Activated naive CD4-positive, alpha-beta T cell treated with anti-CD3 and anti-CD28 coated beads, Interleukin-2, amount 10 ng/mL, durations not matched to agents 7 days and 5 days (primary cell): Measurements from ENCODE around the gene FCHO1.

ENCODE experiments used
- CTCF ChIA-PET: fragments of 350-600 bp; sonication (Branson Sonifier 250); formaldehyde crosslinking; loops from one replicate; lab custom pipeline; 2021; ENCODE audit warnings: antibody characterized with exemption; lab: Charles Lee
- DNase-seq: peaks from one replicate; pipeline ENCODE4 v3.0.0-alpha.2; 2020
- H3K27ac Mint-ChIP-seq: one replicate; pipeline ENCODE4 v1.8.0; 2021; ENCODE audit warnings: mild to moderate bottlenecking, moderate library complexity, mixed read lengths
- H3K27me3 Mint-ChIP-seq: one replicate; pipeline ENCODE4 v1.8.0; 2021; ENCODE audit warnings: mild to moderate bottlenecking, mixed read lengths
- H3K36me3 Mint-ChIP-seq: one replicate; pipeline ENCODE4 v1.8.0; 2021; ENCODE audit warnings: mixed read lengths
- H3K4me1 Mint-ChIP-seq: one replicate; pipeline ENCODE4 v1.8.0; 2021; ENCODE audit warnings: mixed read lengths
- H3K4me3 Mint-ChIP-seq: one replicate; pipeline ENCODE4 v1.8.0; 2021; ENCODE audit warnings: mild to moderate bottlenecking, moderate library complexity, mixed read lengths
- H3K9me3 Mint-ChIP-seq: one replicate; pipeline ENCODE4 v1.8.0; 2021; ENCODE audit warnings: mixed read lengths

FCHO1 gene

DNA sequence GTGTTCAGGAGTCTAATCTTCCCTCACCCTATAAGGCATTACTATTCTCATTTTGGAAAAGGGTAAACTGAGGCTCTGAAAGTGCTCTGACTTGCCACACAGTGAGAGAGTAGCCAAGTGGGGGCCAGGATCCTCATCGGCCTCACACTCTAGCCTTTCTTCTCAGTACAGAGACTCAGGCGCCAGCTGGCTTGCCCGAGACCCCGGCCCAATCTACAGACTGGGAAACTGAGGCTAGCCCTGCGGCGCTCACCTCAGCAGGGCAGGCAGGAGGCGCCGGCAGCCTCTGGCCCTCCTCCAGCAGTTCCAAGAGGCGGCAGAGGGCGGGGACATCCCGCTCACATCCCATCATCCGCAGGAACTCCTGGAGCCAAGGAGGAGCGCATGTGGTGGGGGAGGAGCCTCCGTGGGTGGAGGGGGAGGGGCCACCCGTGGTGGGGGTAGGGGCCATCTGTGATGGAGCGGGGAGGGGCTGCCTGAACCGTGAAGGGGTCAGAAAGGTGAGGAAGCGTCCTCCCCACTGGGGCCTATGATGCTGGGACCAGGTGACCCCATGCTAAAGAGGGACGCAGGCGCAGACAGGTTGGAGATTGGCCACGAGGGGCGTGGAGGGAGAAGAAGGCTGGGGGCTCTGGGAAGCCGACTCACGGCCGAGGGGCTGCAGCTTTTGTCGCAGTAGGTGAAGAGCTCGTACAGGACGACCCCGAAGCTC lies 78.7 kb downstream of the FCHO1 start:
- no peaks in the 10 kb centered on the region for H3K27me3 Mint-ChIP-seq

DNA sequence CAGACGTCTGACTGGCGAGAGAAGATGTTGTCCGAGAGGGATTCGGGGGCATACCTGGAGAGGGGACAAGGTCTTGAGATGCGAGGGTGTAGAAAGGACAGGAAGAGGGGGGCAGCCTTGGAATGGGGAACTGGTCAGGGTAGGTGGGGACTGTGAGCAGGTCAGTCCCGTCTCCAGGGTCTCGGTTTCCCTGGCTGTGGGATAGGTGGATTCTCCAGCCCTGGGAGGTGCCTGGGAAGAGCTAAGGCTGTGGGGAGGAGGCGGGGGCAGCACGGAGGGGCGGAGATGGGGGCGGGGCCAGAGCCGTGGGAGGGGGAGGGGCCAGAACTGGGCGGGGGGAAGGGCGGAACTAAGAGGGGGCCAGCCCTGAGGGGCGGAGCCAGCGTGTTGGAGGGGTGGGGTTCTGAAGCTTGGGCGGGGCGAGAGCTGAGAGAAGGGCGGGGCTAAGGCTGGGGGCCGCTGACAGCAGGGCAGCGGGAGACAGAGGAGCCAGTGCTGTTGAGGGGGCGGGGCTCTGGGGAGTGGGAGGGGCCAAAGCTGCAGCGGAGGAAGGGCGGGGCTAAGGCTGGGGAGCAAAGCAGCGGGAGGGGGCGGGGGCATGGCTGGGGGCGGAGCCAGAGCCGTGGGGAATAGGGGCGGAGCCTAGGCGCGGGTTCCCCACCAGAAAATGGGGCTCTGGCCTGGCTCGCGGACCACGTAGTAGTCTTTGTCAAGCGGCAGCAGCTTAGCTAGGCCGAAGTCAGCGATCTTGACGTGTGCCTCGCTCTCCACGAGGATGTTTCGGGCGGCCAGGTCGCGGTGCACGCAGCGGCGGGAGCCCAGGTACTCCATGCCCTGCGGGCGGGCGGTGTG lies 79.5 kb downstream of the FCHO1 start:
- H3K27me3 Mint-ChIP-seq: no peaks in the 10 kb centered on the region
- CTCF ChIA-PET: no interaction called here
- DNase-seq: peak; percentile 67
- H3K9me3 Mint-ChIP-seq: peaks cover 8% of the 10 kb centered on the region
- H3K36me3 Mint-ChIP-seq: peaks cover 69% of the 10 kb centered on the region
- H3K4me3 Mint-ChIP-seq: no peak overlapping the region
- H3K27ac Mint-ChIP-seq: peak overlapping the region; percentile 33
- peaks cover 15% of the 10 kb centered on the region for H3K4me1 Mint-ChIP-seq

More for the DNA sequence above, 78.7 kb downstream of the FCHO1 start:
- no peak for DNase-seq
- no peak overlapping the region for H3K4me3 Mint-ChIP-seq
- peaks cover 8% of the 10 kb centered on the region for H3K4me1 Mint-ChIP-seq
- H3K36me3 Mint-ChIP-seq: peaks cover 65% of the 10 kb centered on the region
- H3K27ac Mint-ChIP-seq: peak overlapping the region; percentile 33
- peaks cover 3% of the 10 kb centered on the region for H3K9me3 Mint-ChIP-seq
- CTCF ChIA-PET: no interaction called here

DNA sequence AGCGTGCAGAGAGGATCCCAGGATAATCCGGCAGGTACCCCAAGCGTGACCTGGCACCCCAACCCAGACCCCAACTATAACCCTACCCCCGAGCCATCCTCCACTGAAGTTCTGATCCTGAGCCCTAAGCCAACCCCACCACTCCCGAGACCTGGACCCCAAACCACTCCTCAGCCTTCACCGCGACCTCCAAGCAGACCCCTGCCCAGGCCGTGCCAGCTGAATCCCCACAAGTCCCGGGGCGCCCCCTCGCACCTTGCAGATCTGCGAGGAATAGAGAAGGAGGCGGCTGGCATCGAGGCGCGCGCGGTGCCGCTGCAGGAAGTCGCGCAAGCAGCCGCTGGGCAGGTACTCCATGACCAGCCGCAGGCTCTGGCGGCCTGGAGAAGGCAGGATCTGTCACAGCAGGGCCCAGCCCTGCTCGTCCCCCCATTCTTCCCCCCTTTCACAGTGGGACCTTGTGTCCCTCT lies 80.2 kb downstream of the FCHO1 start:
- peaks cover 73% of the 10 kb centered on the region for H3K36me3 Mint-ChIP-seq
- no peak for DNase-seq
- H3K27ac Mint-ChIP-seq: no peak overlapping the region
- H3K27me3 Mint-ChIP-seq: no peaks in the 10 kb centered on the region
- H3K4me3 Mint-ChIP-seq: no peak overlapping the region
- H3K9me3 Mint-ChIP-seq: peaks cover 8% of the 10 kb centered on the region
- H3K4me1 Mint-ChIP-seq: peaks cover 17% of the 10 kb centered on the region
- CTCF ChIA-PET: no interaction called here

DNA sequence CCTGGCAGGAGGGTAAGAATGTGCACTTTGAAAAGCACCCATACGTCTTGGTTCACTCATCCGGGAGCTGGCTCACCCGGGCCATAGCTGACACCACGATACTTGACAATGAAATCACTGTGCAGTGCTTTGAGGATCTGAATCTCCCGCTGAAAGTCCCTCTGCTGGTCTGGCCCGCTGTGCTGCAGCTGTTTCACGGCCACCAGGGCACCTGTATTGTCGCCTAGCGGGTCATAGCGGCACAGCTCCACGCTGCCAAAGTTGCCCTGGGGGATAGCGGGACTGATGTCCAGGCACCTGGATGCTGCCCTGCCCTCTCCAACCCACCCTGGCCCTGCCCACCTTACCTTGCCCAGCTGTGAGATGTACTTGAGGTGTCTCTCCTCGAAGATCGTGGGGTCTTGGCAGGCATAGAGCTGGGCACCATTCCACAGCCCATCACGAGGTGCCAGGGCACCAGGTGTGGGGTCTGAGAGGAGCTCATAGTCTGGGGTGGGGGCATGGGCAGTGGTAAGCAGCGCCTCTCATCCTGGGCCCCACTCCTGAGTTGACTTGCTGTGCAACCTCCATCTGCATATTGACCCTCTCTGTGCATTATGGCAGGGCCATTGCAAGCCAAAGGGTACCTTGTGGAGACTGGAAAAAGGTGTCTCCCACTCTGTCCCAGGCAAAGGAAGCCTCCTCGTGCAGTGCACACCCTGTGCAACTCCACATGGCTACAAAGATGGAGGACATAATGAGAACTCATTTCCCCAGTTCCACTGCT lies 81.3 kb downstream of the FCHO1 start:
- no peak overlapping the region for H3K4me3 Mint-ChIP-seq
- peaks cover 75% of the 10 kb centered on the region for H3K36me3 Mint-ChIP-seq
- peak overlapping the region; percentile 37 for H3K27ac Mint-ChIP-seq
- H3K27me3 Mint-ChIP-seq: no peaks in the 10 kb centered on the region
- peaks cover 8% of the 10 kb centered on the region for H3K9me3 Mint-ChIP-seq
- CTCF ChIA-PET: interaction anchor here (1.8 kb wide), 1 partner anchor 23 kb away, joined by 5 read pairs; no protein-coding TSS in a partner anchor
- H3K4me1 Mint-ChIP-seq: peaks cover 20% of the 10 kb centered on the region
- DNase-seq: no peak

DNA sequence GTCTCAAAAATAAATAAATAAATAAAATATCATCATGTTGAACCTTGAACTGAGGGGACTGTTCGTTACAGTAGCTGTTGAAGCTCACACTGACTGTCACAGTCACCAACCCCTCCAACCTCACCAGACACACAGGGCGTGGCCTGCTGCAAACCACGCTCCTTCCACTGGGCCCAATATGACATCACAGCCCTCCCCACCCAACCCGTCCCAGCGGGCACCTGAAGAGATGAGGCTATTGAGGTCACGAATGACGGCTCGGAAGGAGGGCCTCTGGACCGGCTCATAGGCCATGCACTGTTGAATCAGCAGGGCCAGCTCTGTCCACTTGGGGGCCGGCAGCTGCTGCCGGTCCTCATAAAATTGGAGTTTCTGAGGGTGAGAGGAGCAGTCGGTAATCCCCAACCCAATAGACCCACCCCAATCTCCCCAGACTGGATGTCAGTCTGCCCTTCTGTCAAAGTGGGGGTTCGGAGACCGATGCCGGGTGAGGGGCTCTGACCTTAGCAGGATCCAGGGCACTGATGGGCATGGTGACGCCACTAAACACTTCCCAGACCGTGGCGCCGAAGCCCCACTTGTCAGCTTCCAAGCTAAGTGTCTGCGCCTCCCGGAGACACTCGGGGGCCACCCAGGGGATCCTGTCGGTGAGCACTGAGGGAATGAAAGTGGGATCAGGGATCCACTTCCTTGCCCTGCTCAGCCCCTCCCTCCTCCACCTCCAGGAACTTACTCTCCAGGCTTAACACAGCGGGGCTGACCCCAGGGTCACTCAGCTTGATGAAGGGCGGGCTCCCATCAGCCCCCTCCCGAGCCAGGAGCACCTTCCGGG lies 83.3 kb downstream of the FCHO1 start:
- Mint-ChIP-seq H3K4me3 (no peak overlapping the region), H3K27ac (peak overlapping the region; percentile 42), H3K4me1 (peaks cover 24% of the 10 kb centered on the region), H3K9me3 (peaks cover 8% of the 10 kb centered on the region), H3K27me3 (no peaks in the 10 kb centered on the region), H3K36me3 (peaks cover 82% of the 10 kb centered on the region)
- no peak for DNase-seq
- CTCF ChIA-PET: interaction anchor here (0.6 to 1.0 kb wide), 2 partner anchors 25 to 95 kb away, joined by 3 read pairs; partner anchors contain the start of gene RPL18A

DNA sequence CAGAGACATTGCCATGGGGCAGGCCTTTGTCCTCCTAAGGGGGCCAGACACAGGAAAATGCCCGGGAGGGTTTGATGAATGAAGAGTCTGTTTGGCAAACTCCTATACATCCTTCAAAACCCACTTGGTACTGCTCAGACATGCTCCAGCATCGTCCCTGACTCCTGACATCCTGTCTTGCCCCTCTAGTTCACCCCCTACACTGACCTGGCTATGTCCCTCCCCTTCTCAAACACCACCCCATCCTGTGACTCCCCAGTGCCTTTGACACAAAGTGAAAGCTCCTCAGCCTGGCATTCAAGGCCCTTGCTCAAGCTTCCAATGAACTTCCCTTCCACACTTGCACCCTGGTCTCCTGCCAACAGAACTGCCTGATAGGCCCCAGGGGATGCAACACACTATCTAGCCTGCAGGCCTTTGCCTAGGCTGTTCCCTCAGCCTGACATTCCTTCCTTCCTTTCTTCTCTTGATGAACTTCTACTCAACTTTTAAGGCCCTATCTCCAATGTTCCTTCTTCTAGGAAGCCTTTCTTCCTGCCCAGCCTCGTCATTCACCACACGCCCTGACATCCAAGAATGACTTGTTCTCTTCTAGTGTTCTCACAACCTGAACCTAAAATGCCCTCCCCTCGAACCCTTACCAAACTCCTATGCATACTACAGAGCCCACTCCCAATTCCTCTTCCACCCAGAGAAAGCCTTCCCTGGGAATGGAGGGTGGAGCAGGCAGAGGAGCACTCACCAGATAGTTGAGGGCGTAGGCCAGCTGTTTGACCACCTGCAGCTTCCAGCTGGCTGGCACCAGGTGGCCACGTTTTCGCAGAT lies 84.1 kb downstream of the FCHO1 start:
- Mint-ChIP-seq H3K9me3 (peaks cover 8% of the 10 kb centered on the region), H3K36me3 (peaks cover 82% of the 10 kb centered on the region), H3K4me1 (peaks cover 24% of the 10 kb centered on the region), H3K27ac (peak overlapping the region; percentile 42), H3K27me3 (no peaks in the 10 kb centered on the region), H3K4me3 (no peak overlapping the region)
- CTCF ChIA-PET: interaction anchor here (1.0 kb wide), 1 partner anchor 24 kb away, joined by 3 read pairs; the partner anchor contains the start of gene RPL18A
- no peak for DNase-seq

DNA sequence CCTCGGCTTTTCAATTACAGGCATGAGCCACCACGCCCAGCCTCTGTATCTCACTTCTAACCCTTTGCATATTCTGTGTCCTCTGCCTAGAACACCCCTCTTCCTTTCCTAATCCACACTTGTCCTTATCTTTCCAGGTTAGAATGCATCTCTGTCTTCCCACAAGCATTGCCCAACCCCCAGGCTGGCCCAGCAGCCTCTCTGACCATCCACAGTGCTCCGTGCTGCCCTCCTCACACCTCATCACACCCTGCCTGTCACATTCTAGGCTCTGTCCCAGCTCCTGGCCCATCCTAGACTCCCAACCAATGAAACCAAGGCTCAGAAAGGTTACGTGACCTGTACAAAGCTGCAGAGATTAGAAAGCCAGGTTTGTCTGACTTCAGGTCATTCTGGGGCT lies 85.3 kb downstream of the FCHO1 start:
- Mint-ChIP-seq H3K36me3 (peaks cover 82% of the 10 kb centered on the region), H3K27me3 (no peaks in the 10 kb centered on the region), H3K9me3 (peaks cover 8% of the 10 kb centered on the region), H3K27ac (no peak overlapping the region), H3K4me3 (no peak overlapping the region), H3K4me1 (peaks cover 28% of the 10 kb centered on the region)
- no peak for DNase-seq
- CTCF ChIA-PET: no interaction called here

DNA sequence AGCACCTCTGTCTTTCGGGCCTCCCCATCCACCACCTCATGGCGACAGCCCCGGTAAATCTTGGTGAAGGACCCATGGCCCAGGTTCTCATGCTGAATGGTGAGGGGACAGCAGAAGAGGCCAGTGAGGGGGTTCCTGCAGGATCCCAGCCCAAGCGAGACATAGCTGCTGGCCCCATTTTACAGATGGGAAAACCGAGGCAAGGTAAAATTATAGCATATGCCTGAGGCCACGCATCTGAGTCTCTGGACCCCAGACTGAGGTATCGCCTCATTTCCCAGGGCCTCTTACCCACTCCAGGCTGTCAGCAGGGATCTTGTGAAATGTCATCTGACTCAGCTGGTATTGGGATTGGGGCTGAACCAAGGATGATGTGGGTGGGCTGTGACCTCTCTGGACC lies 86.7 kb downstream of the FCHO1 start:
- Mint-ChIP-seq H3K36me3 (peaks cover 77% of the 10 kb centered on the region), H3K4me3 (no peak overlapping the region), H3K27ac (no peak overlapping the region), H3K4me1 (peaks cover 28% of the 10 kb centered on the region), H3K27me3 (no peaks in the 10 kb centered on the region), H3K9me3 (peaks cover 5% of the 10 kb centered on the region)
- no peak for DNase-seq
- CTCF ChIA-PET: no interaction called here
